ENCODE data around the gene CCL20.

Gene CCL20, protein sequence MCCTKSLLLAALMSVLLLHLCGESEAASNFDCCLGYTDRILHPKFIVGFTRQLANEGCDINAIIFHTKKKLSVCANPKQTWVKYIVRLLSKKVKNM

DNA sequence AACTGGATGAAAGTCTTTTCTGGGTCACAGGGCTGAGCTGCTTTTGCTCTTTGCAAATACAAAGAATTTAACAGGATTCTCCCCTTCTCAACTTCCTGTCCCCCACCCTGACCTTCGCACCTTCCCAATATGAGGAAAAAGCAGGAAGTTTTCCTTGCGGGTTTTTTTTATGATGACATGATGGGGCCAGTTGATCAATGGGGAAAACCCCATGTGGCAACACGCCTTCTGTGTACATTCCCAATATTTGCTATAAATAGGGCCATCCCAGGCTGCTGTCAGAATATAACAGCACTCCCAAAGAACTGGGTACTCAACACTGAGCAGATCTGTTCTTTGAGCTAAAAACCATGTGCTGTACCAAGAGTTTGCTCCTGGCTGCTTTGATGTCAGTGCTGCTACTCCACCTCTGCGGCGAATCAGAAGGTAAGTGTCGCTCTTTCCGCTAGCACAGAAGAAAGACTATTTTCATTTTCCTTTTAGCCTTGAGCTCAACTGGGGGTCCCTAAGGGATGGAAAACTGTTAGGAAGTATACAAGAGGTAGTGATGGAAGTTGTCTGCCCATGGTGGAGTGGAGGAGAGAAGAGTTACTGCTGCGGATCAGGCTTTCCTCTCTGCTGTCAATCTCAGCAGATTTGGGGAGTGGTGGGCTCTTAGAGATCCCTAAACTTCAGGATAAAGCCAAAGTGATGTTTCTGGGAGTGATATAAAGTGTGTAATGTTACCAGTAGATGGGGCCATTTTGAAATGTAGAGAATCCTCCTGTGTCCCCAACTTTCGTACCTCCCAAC, at the start of gene CCL20:
Gene CCL20 (plus strand): TSS at position 281 of the 792 bp plus-strand sequence. CDS start 70 bp downstream, at position 351.
- no peaks in the 10 kb centered on the region for H3K4me1 ChIP-seq (ENCODE audit: low read depth, poor library complexity, severe bottlenecking)
- H2AFZ ChIP-seq (ENCODE audit: low read depth) = no peak within 1 kb of the TSS
- no peaks in the 10 kb centered on the region for H3K79me2 ChIP-seq (ENCODE audit: insufficient read depth, low read depth)
- no peak within 1 kb of the TSS for H3K4me2 ChIP-seq
- H3K27ac ChIP-seq = no peak within 1 kb of the TSS
- H3K36me3 ChIP-seq (ENCODE audit: insufficient read depth) = no peaks in the 10 kb centered on the region
- H3K4me3 ChIP-seq (IDR thresholded peaks at IDR 0.05; ENCODE audit: insufficient read depth, low read depth, low read length) = no peak within 1 kb of the TSS
- no peaks in the 10 kb centered on the region for H4K20me1 ChIP-seq (ENCODE audit: insufficient read depth)
- H3K27me3 ChIP-seq (ENCODE audit: insufficient read depth, low read depth) = no peaks in the 10 kb centered on the region
- TF ChIP-seq, protein P1, sequence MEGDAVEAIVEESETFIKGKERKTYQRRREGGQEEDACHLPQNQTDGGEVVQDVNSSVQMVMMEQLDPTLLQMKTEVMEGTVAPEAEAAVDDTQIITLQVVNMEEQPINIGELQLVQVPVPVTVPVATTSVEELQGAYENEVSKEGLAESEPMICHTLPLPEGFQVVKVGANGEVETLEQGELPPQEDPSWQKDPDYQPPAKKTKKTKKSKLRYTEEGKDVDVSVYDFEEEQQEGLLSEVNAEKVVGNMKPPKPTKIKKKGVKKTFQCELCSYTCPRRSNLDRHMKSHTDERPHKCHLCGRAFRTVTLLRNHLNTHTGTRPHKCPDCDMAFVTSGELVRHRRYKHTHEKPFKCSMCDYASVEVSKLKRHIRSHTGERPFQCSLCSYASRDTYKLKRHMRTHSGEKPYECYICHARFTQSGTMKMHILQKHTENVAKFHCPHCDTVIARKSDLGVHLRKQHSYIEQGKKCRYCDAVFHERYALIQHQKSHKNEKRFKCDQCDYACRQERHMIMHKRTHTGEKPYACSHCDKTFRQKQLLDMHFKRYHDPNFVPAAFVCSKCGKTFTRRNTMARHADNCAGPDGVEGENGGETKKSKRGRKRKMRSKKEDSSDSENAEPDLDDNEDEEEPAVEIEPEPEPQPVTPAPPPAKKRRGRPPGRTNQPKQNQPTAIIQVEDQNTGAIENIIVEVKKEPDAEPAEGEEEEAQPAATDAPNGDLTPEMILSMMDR (conservative IDR thresholded peaks at IDR 0.05; ENCODE audit: low read depth, low read length) = no peak
- no peak within 1 kb of the TSS for H3K9ac ChIP-seq

DNA sequence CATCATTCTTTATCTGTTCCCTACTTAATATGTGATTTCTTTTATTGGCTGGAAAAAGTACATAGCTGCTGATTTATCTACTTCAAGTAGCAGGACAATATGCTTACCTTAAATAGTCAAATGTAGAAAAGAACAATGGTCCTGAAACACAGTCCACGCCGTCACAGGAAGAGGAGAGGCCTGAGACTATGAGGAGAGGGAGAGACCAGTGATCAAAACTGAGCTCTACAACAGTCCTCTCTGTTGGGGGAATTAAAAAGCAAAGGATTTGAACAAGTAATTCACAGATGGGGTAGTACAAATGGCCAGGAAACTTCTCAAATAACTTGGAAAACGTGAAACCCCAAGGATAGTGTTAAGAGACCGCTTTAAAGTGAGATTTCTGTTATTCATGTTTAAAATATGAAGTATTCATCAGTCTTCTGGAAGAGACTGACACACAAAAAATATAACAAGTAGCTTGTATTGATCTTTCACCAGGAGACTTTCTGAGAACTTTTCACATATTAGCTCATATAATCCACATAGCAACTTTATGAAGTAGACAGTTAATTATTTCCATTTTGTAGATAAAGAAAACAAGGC, 47.8 kb upstream of the CCL20 start:
- H3K4me2 ChIP-seq = no peak overlapping the region
- TF ChIP-seq, protein P1 (conservative IDR thresholded peaks at IDR 0.05; ENCODE audit: low read depth, low read length) = no peak
- no peak overlapping the region for H3K27ac ChIP-seq
- no peak overlapping the region for H2AFZ ChIP-seq (ENCODE audit: low read depth)
- H3K27me3 ChIP-seq (ENCODE audit: insufficient read depth, low read depth) = no peaks in the 10 kb centered on the region
- H3K9ac ChIP-seq = no peak overlapping the region
- no peak overlapping the region for H3K4me3 ChIP-seq (IDR thresholded peaks at IDR 0.05; ENCODE audit: insufficient read depth, low read depth, low read length)
- H3K36me3 ChIP-seq (ENCODE audit: insufficient read depth) = no peaks in the 10 kb centered on the region
- no peaks in the 10 kb centered on the region for H3K4me1 ChIP-seq (ENCODE audit: low read depth, poor library complexity, severe bottlenecking)
- H4K20me1 ChIP-seq (ENCODE audit: insufficient read depth) = no peaks in the 10 kb centered on the region
- no peaks in the 10 kb centered on the region for H3K79me2 ChIP-seq (ENCODE audit: insufficient read depth, low read depth)

DNA sequence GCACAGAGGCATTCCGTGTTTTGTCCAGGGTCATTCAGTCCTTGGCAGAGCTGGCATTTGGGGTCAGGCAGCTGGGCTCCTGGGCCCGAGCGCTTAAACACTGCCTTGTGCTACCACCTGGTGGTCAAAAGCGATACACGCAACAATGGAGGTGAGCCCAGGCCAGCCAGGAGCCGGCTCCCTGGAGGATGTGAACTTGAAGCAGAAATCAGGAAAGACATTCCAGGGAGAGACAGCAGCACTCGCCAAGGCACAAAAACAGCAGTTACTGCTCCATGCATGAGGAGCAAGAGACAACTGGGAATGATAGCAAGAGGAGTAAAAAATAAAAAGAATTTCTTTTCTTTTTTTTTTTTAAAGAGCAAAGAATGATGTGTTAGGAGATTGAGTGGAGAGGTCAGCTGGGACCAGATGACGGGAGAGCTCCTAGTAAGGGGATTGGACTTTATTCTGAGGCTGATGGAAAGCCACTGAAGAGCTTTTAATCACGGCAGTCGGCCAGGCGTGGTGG, 47.2 kb upstream of the CCL20 start:
- no peak overlapping the region for H3K4me3 ChIP-seq (IDR thresholded peaks at IDR 0.05; ENCODE audit: insufficient read depth, low read depth, low read length)
- H3K9ac ChIP-seq = no peak overlapping the region
- H3K4me1 ChIP-seq (ENCODE audit: low read depth, poor library complexity, severe bottlenecking) = no peaks in the 10 kb centered on the region
- no peak overlapping the region for H3K4me2 ChIP-seq
- H2AFZ ChIP-seq (ENCODE audit: low read depth) = no peak overlapping the region
- no peaks in the 10 kb centered on the region for H3K79me2 ChIP-seq (ENCODE audit: insufficient read depth, low read depth)
- TF ChIP-seq, protein P1 (conservative IDR thresholded peaks at IDR 0.05; ENCODE audit: low read depth, low read length) = peak; percentile 86
- no peak overlapping the region for H3K27ac ChIP-seq
- no peaks in the 10 kb centered on the region for H3K36me3 ChIP-seq (ENCODE audit: insufficient read depth)
- no peaks in the 10 kb centered on the region for H4K20me1 ChIP-seq (ENCODE audit: insufficient read depth)
- no peaks in the 10 kb centered on the region for H3K27me3 ChIP-seq (ENCODE audit: insufficient read depth, low read depth)

DNA sequence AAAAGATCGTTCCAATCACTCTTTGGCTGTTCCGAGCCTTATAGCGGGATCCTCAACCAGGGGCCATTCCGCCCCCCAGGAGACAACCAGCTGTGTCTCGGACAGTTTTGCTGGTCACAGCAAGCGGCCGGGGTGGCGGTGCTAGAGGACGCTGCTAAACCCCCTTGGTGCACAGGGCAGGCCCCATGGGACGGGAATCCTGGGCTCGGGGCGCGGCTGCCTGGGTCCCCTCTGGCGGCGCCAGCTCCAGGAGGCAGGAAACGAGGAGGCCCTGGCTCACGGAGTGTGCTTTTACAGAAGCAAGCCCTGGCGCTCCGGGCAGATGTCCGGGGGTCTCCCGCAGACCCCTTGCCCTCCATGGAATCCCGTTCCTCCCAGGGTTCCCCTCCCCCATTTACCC, 45.8 kb upstream of the CCL20 start:
- Histone ChIP-seq H3K4me3 (IDR thresholded peaks at IDR 0.05; ENCODE audit: insufficient read depth, low read depth, low read length) (no peak overlapping the region), H3K27me3 (ENCODE audit: insufficient read depth, low read depth) (no peaks in the 10 kb centered on the region), H3K79me2 (ENCODE audit: insufficient read depth, low read depth) (no peaks in the 10 kb centered on the region), H3K36me3 (ENCODE audit: insufficient read depth) (no peaks in the 10 kb centered on the region), H3K4me2 (no peak overlapping the region), H3K27ac (no peak overlapping the region), H3K4me1 (ENCODE audit: low read depth, poor library complexity, severe bottlenecking) (no peaks in the 10 kb centered on the region), H3K9ac (no peak overlapping the region), H2AFZ (ENCODE audit: low read depth) (no peak overlapping the region), H4K20me1 (ENCODE audit: insufficient read depth) (no peaks in the 10 kb centered on the region)
- TF ChIP-seq, protein P1 (conservative IDR thresholded peaks at IDR 0.05; ENCODE audit: low read depth, low read length) = no peak
